Central memory CD8-positive, alpha-beta T cell (primary cell): ENCODE data around the gene MRPS27.
"Not testable (repeated sequence)": the region's sequence is repeated elsewhere in the genome, so short reads cannot be mapped to it uniquely, and the experiment has no call there.

Experiments used
- ATAC-seq: fragments of 150-1000 bp; cut with Tn5 transposase; replicated peaks from 2 replicates; pipeline ENCODE4 v1.10.0; 2022; ENCODE audit warnings: mild to moderate bottlenecking, moderate FRiP score, moderate number of reproducible peaks; ENCODE audit not compliant: poor library complexity, severe bottlenecking; ENCODE audit errors: extremely low read depth
- DNase-seq, 2 donors: peaks; one replicate each; pipeline ENCODE4 v3.0.0; 2021; ENCODE audit warnings: low spot score in 2 of 2
- H3K27ac Mint-ChIP-seq: one replicate; pipeline ENCODE4 v1.8.0; 2022; ENCODE audit warnings: low read depth, mild to moderate bottlenecking, moderate library complexity, mixed read lengths
- H3K27me3 Mint-ChIP-seq: one replicate; pipeline ENCODE4 v1.8.0; 2022; ENCODE audit warnings: mixed read lengths
- H3K36me3 Mint-ChIP-seq: one replicate; pipeline ENCODE4 v1.8.0; 2022; ENCODE audit warnings: mild to moderate bottlenecking, moderate library complexity, mixed read lengths; ENCODE audit not compliant: insufficient read depth
- H3K4me1 Mint-ChIP-seq: one replicate; pipeline ENCODE4 v1.8.0; 2022; ENCODE audit warnings: mixed read lengths
- H3K4me3 Mint-ChIP-seq: one replicate; pipeline ENCODE4 v1.8.0; 2022; ENCODE audit warnings: mild to moderate bottlenecking, moderate library complexity, mixed read lengths
- H3K9me3 Mint-ChIP-seq: one replicate; pipeline ENCODE4 v1.8.0; 2022; ENCODE audit warnings: mixed read lengths

The MRPS27 gene

GRCh38 chr5:72314571-72315172, 5.4 kb downstream of the MRPS27 start:
- Mint-ChIP-seq H3K27me3 (no peaks in the 10 kb centered on the region), H3K4me1 (peaks cover 21% of the 10 kb centered on the region), H3K4me3 (no peak overlapping the region), H3K36me3 (peaks cover 30% of the 10 kb centered on the region), H3K9me3 (no peaks in the 10 kb centered on the region), H3K27ac (no peak overlapping the region)
- DNase-seq (no peak), ATAC-seq (no peak)

GRCh38 chr5:72313141-72313540, 6.9 kb downstream of the MRPS27 start:
- H3K36me3 Mint-ChIP-seq = peaks cover 40% of the 10 kb centered on the region
- peaks cover 17% of the 10 kb centered on the region for H3K4me1 Mint-ChIP-seq
- DNase-seq = no peak
- no peak overlapping the region for H3K4me3 Mint-ChIP-seq
- no peaks in the 10 kb centered on the region for H3K9me3 Mint-ChIP-seq
- no peak overlapping the region for H3K27ac Mint-ChIP-seq
- ATAC-seq = no peak
- H3K27me3 Mint-ChIP-seq = no peaks in the 10 kb centered on the region

GRCh38 chr5:72308853-72309191, 11.2 kb downstream of the MRPS27 start:
- no peaks in the 10 kb centered on the region for H3K9me3 Mint-ChIP-seq
- H3K27me3 Mint-ChIP-seq = no peaks in the 10 kb centered on the region
- DNase-seq = no peak
- H3K4me1 Mint-ChIP-seq = peaks cover 23% of the 10 kb centered on the region
- H3K27ac Mint-ChIP-seq = peak overlapping the region; percentile 95
- no peak for ATAC-seq
- peaks cover 43% of the 10 kb centered on the region for H3K36me3 Mint-ChIP-seq
- H3K4me3 Mint-ChIP-seq = peak overlapping the region; percentile 90

GRCh38 chr5:72307968-72308852, 11.8 kb downstream of the MRPS27 start:
- DNase-seq (peak; percentile 91), ATAC-seq (peak; percentile 96)
- H3K4me1 Mint-ChIP-seq = peaks cover 24% of the 10 kb centered on the region
- H3K27ac Mint-ChIP-seq = peak overlapping the region; percentile 95
- no peaks in the 10 kb centered on the region for H3K9me3 Mint-ChIP-seq
- no peaks in the 10 kb centered on the region for H3K27me3 Mint-ChIP-seq
- H3K4me3 Mint-ChIP-seq = peak overlapping the region; percentile 90
- H3K36me3 Mint-ChIP-seq = peaks cover 42% of the 10 kb centered on the region

GRCh38 chr5:72307573-72307967, 12.5 kb downstream of the MRPS27 start:
- H3K27ac Mint-ChIP-seq = peak overlapping the region; percentile 95

GRCh38 chr5:72305194-72306142, 14.6 kb downstream of the MRPS27 start:
- Mint-ChIP-seq H3K27me3 (no peaks in the 10 kb centered on the region), H3K9me3 (no peaks in the 10 kb centered on the region), H3K4me3 (no peak overlapping the region), H3K4me1 (peaks cover 29% of the 10 kb centered on the region), H3K36me3 (peaks cover 22% of the 10 kb centered on the region), H3K27ac (no peak overlapping the region)
- no peak for ATAC-seq
- no peak for DNase-seq

More at GRCh38 chr5:72307573-72307967, 12.5 kb downstream of the MRPS27 start:
- Mint-ChIP-seq H3K4me3 (peak overlapping the region; percentile 90), H3K4me1 (peaks cover 24% of the 10 kb centered on the region), H3K36me3 (peaks cover 36% of the 10 kb centered on the region), H3K27me3 (no peaks in the 10 kb centered on the region), H3K9me3 (no peaks in the 10 kb centered on the region)
- no peak for DNase-seq
- ATAC-seq = no peak

- DNase-seq = no peak
- Mint-ChIP-seq H3K4me1 (peaks cover 31% of the 10 kb centered on the region), H3K27me3 (no peaks in the 10 kb centered on the region), H3K9me3 (no peaks in the 10 kb centered on the region), H3K36me3 (no peaks in the 10 kb centered on the region), H3K27ac (no peak overlapping the region), H3K4me3 (no peak overlapping the region)
- no peak for ATAC-seq
Measured at GRCh38 chr5:72302171-72302570, 17.9 kb downstream of the MRPS27 start.

GRCh38 chr5:72301557-72301956, 18.5 kb downstream of the MRPS27 start:
- Mint-ChIP-seq H3K4me3 (no peak overlapping the region), H3K9me3 (no peaks in the 10 kb centered on the region), H3K4me1 (peaks cover 30% of the 10 kb centered on the region), H3K27ac (no peak overlapping the region), H3K27me3 (no peaks in the 10 kb centered on the region), H3K36me3 (no peaks in the 10 kb centered on the region)
- DNase-seq = no peak
- no peak for ATAC-seq

- peaks cover 30% of the 10 kb centered on the region for H3K4me1 Mint-ChIP-seq
- no peak overlapping the region for H3K4me3 Mint-ChIP-seq
- no peaks in the 10 kb centered on the region for H3K27me3 Mint-ChIP-seq
- H3K36me3 Mint-ChIP-seq = peaks cover 4% of the 10 kb centered on the region
- ATAC-seq = no peak
- no peak overlapping the region for H3K27ac Mint-ChIP-seq
- no peak for DNase-seq
- H3K9me3 Mint-ChIP-seq = no peaks in the 10 kb centered on the region
Measured at GRCh38 chr5:72300590-72301339, 19.3 kb downstream of the MRPS27 start.

GRCh38 chr5:72298711-72299110, 21.3 kb downstream of the MRPS27 start:
- Mint-ChIP-seq H3K27ac (no peak overlapping the region), H3K9me3 (no peaks in the 10 kb centered on the region), H3K27me3 (no peaks in the 10 kb centered on the region), H3K36me3 (peaks cover 8% of the 10 kb centered on the region), H3K4me3 (no peak overlapping the region), H3K4me1 (peaks cover 24% of the 10 kb centered on the region)
- ATAC-seq (no peak), DNase-seq (no peak)

- H3K27me3 Mint-ChIP-seq, H3K4me3 Mint-ChIP-seq, H3K9me3 Mint-ChIP-seq, H3K36me3 Mint-ChIP-seq, ATAC-seq, H3K27ac Mint-ChIP-seq, DNase-seq: not testable (repeated sequence)
- H3K4me1 Mint-ChIP-seq = peaks cover 24% of the 10 kb centered on the region
Measured at GRCh38 chr5:72298136-72298535, 21.9 kb downstream of the MRPS27 start.

- Mint-ChIP-seq H3K4me1 (peaks cover 24% of the 10 kb centered on the region), H3K27me3 (no peaks in the 10 kb centered on the region), H3K4me3 (no peak overlapping the region), H3K27ac (no peak overlapping the region), H3K9me3 (no peaks in the 10 kb centered on the region), H3K36me3 (peaks cover 8% of the 10 kb centered on the region)
- ATAC-seq (no peak), DNase-seq (no peak)
Measured at GRCh38 chr5:72296256-72296655, 23.8 kb downstream of the MRPS27 start.
